Activated CD4-positive, alpha-beta T cell treated with anti-CD3 and anti-CD28 coated beads for 1 hour (primary cell): ENCODE measurements around the gene TNFRSF1B.
A peak's percentile ranks its signal among the peaks of the same experiment; 100 is the strongest.

Experiments
- DNase-seq: peaks from one replicate; pipeline ENCODE4 v3.0.0-alpha.2; 2020

Gene TNFRSF1B

DNA sequence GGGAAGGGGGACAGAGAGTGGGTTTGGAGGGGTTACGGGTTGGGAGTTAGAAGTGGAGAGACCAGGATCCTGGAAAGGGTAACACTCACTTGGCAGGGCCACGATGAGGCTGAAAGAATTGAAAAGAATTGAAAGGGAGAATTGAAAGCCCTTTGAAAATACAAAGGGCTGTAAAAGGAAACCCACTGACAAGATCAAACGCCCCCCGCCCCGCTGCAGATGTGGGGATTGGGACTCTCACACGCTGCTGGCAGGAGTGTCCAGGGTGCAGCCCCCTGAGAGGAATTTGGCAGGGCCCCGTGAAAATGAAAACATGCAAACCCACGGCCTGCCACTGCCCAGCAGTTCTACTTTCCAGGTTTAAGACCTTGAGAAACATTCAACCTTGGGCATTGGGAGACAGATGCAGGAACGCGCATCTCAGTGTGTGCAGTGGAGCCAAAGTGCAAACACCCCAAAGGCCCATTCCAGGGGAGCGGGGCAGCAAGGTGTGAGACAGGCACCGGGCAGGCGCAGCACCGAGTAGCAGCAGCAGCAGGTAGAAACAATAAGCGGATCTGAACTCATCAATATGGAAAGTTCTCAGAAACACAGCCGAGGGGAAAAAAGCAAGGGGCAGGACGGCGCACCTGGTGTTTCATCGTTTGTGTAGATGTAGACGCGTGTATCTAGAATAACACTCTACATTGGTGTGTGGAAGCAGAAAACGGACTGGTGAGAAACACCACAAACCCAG is 8.3 kb upstream of the TNFRSF1B start:
- DNase-seq, result no peak

- DNase-seq, result no peak
Observed at GRCh38 chr1:12159816-12160215, 7.0 kb upstream of the TNFRSF1B start.

DNA sequence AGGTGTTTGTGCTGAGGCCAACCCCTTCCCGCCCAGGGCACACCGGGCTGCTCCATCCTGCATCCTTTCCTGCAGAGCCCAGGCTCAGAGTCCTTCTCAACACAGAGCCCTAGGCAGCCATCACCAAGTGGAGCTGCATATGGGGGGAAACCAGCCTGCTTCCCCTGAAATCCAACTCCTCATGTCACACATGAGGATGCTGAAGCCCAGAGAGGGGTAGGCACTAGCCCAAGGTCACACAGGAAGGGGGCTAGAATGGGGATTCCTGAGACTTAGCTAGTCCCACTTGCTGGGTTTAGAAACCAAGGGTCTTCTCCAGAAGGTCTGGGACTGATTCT is 5.5 kb upstream of the TNFRSF1B start:
- DNase-seq, result no peak

- DNase-seq, result peak; percentile 60
Observed at GRCh38 chr1:12161662-12162458, 4.9 kb upstream of the TNFRSF1B start.

DNA sequence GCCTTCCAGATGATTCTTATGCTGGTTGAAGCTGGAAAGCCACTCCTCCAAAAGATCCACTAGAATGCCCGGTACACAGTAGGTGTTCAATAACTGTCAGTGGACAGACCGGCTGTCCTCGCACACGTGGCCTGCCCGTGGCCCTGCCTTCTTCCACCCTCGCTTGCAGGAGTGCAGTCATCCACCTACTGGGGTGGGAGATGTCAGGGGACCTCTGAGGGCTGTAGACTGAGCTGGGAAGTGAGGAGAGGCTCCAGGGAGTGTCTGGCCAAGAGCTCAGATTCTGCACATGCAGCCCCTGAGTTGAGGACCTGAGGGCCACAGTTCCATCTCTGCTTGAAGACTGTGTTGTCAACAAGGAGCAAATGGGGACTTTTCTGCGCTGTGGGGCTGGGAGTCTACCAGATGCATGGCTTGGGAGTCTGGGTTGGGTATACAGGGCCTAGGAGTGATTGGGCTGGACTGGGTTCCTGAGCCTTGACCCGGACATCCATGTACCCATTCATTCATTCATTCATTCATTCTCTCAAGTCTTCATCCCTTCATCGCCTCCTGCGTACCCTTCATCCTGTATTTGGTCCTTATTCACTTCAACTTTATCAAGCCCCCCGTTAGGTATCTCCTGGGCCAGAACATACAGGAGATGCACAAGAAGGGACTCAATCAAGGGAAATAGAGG is 4.2 kb upstream of the TNFRSF1B start:
- no peak for DNase-seq

GRCh38 chr1:12163210-12163609 is 3.6 kb upstream of the TNFRSF1B start:
- no peak for DNase-seq

GRCh38 chr1:12164210-12164609 is 2.6 kb upstream of the TNFRSF1B start:
- DNase-seq, result no peak

DNA sequence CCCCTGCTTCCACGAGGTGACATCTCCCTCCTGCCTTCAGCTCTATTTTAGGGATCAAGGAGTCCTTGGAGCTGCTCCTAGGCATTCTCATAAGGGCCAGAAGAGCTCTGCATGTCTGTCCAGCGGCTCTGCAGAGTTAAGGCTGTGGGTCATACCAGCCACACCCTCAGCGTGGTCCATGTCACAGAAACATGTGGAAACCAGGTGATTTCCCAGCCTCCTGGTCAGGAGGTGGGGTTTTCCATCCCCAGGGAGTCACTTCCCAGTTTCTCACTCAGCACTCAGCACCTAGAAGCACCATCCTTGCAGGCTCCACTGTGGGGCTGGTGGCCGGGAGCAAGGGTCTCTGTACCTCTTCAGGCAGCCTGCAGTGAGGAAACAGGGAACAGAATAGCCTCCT is 1.4 kb upstream of the TNFRSF1B start:
- DNase-seq, result no peak

GRCh38 chr1:12167493-12168429 is 970 bp downstream of the TNFRSF1B start:
- DNase-seq, result no peak

DNA sequence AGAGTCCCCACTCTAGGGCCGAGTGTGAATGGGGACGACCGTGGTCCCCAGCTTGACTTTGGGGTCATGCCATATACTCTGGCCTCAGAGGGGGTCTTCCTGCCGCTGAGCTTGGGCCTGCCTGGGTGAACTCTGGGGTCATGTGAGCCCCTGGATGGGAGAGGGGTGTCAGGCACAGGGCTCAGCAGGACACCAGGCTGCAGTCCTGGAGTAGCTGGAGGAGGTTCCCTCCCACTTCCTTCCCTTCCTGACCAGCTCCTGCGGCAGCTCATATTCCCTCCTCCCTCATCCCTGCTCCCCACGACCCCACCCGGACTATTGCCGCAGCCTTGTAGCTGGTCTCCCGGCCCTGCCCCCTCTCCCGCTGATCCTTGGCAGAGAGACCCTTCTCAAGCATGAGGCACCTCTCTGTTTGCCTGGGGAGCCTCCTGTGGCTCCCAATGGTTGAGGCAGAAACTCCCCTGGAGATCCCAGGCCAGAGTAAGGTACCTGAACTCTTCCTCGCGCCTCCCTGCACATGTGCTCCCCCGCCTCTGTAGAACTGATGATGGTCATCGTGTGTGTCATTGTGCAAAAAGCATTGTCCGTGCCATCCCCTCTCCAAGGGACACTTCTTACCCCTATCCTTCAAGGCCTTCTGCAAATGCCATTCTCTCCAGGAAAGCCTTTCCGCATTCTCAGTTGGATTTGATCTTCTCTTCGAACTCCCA is 1.8 kb downstream of the TNFRSF1B start:
- DNase-seq, result no peak

GRCh38 chr1:12169442-12170135 is 2.8 kb downstream of the TNFRSF1B start:
- DNase-seq, result no peak

DNA sequence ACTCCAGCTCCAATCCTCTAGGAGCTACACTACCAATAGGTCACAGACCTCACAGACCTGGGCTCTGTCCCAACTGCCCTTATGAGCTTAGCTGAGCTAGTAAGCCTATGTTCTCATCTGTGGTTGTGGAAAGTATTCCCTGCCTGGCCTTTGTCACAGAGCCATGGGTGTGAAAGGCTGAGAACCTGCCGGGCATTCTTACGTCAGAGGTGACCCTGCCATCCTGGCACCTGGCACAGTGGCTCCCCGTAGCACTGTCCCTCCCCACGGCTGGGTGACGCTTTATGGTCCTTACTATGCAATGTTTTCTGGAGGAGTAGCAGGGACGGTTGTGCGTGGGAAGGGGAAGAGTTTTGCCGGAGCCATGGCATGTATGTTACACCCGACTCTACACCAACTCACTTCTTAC is 3.5 kb downstream of the TNFRSF1B start:
- DNase-seq, result no peak

- DNase-seq, result no peak
Observed at GRCh38 chr1:12171206-12172041, 4.6 kb downstream of the TNFRSF1B start.

- no peak for DNase-seq
Observed at GRCh38 chr1:12172042-12172851, 5.5 kb downstream of the TNFRSF1B start.

GRCh38 chr1:12173041-12173509 is 6.3 kb downstream of the TNFRSF1B start:
- DNase-seq, result no peak

- peak; percentile 94 for DNase-seq
Observed at GRCh38 chr1:12173631-12174121, 6.9 kb downstream of the TNFRSF1B start.

DNA sequence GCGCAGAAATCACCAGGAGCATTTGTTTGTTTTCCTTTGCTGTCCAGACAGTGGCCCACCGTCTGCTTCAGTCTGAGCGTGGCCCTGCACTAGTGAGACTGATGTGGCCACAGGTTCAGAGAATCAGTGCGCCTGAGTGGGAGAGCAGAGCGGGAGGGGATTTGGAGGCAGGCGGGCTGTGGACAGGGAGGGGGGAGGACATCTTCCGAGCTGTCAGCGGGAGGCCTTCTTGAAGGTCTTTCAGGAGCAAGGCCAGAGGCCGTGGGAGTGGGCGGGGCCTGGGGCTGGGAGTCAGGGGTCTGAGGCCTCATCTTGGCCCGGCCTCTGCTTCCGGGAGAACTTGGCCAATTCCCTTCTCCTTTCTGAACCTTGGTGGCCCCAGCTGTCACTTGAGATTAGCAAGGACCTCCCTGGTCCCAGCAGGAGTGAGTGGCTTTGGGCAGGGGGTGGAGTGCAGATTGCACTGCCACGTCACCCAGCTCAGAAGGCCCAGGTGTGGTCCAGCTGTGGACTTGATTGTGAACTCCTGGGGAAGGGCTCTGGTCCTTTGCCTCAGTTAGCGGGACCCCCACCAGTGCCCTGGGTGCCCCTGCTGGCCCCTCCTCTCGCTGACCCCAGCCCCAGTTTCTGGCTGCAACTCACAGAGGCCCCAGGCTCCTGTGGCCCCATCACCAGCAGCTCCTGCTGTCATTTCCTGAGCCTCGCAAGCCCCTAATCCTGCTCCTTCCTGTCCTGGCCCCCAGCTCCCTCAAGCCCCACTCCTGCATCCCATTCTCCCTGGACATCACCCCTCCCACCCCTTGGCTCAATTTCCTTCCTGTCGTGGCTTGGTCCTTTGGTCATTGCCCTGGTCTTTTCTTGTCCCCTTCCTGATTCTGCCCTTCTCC is 8.4 kb downstream of the TNFRSF1B start:
- no peak for DNase-seq
